HUES6 (cell line): ENCODE measurements around the gene EIF2A.
A peak's percentile ranks its signal among the peaks of the same experiment; 100 is the strongest.
"Not testable (repeated sequence)": the region's sequence is repeated elsewhere in the genome, so short reads cannot be mapped to it uniquely, and the experiment has no call there.

Experiments
- H3K27ac ChIP-seq: 2 replicates; pipeline ENCODE4 v1.7.0; 2013; ENCODE audit warnings: low read depth, mild to moderate bottlenecking, low read length, inconsistent platforms
- H3K27me3 ChIP-seq: 2 replicates; pipeline ENCODE4 v1.6.1; 2013; ENCODE audit warnings: low read length; ENCODE audit not compliant: control insufficient read depth, insufficient read depth
- H3K36me3 ChIP-seq: 2 replicates; pipeline ENCODE4 v1.6.1; 2013; ENCODE audit warnings: low read length; ENCODE audit not compliant: control insufficient read depth, insufficient read depth
- H3K4me1 ChIP-seq: 2 replicates; pipeline ENCODE4 v1.6.1; 2013; ENCODE audit warnings: low read length; ENCODE audit not compliant: control insufficient read depth, insufficient read depth
- H3K4me3 ChIP-seq: 2 replicates; pipeline ENCODE4 v1.5.1; 2013; ENCODE audit warnings: low read depth, low read length
- H3K9ac ChIP-seq: one replicate; pipeline ENCODE4 v1.6.1; 2013; ENCODE audit warnings: mild to moderate bottlenecking, low read length
- H3K9me3 ChIP-seq: 2 replicates; pipeline ENCODE4 v1.6.1; 2013; ENCODE audit warnings: low read depth, low read length; ENCODE audit not compliant: control insufficient read depth, insufficient read depth

The EIF2A gene

DNA sequence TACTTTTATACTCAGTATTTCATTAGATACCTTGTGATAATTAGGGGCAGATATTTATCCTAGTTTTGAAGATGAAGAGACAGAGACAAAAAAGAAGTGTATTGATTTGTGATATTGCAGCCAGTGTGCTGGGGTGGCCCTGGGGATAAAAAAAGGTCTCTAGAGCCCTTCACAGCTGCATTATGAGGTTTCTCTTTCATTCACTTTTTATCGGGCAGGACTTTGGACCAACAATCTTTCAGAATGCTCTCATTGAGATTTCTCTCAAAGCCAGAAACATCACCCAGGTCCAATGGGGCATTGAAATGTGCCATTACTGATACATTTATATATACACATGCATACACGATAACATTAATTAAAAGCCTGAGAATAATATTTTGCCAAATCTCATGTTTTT lies 36.0 kb downstream of the EIF2A start:
- no peak overlapping the region for H3K4me3 ChIP-seq
- no peak overlapping the region for H3K9ac ChIP-seq
- H3K36me3 ChIP-seq, result peaks cover 68% of the 10 kb centered on the region
- no peaks in the 10 kb centered on the region for H3K9me3 ChIP-seq
- H3K27me3 ChIP-seq, result no peaks in the 10 kb centered on the region
- no peaks in the 10 kb centered on the region for H3K4me1 ChIP-seq
- no peak overlapping the region for H3K27ac ChIP-seq

DNA sequence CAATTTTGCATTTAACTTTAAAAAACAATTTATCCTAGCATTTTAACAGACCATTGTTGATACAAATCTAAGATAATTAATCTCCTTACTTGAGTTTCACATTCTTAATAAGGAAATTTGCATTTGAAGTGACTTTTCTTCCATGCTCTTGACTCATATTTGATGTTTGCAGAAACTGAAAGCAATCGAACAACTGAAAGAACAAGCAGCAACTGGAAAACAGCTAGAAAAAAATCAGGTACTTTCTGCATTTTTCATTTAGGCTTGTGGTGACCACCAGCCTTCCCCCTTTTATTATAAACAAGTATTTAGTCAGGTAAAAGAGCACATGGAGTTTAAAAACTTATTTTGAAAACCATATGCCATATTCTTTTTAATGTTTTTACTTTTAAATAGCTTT lies 36.4 kb downstream of the EIF2A start:
- no peak overlapping the region for H3K27ac ChIP-seq
- H3K4me3 ChIP-seq, result no peak overlapping the region
- H3K4me1 ChIP-seq, result no peaks in the 10 kb centered on the region
- H3K9me3 ChIP-seq, result no peaks in the 10 kb centered on the region
- H3K9ac ChIP-seq, result no peak overlapping the region
- H3K27me3 ChIP-seq, result no peaks in the 10 kb centered on the region
- H3K36me3 ChIP-seq, result peaks cover 66% of the 10 kb centered on the region

DNA sequence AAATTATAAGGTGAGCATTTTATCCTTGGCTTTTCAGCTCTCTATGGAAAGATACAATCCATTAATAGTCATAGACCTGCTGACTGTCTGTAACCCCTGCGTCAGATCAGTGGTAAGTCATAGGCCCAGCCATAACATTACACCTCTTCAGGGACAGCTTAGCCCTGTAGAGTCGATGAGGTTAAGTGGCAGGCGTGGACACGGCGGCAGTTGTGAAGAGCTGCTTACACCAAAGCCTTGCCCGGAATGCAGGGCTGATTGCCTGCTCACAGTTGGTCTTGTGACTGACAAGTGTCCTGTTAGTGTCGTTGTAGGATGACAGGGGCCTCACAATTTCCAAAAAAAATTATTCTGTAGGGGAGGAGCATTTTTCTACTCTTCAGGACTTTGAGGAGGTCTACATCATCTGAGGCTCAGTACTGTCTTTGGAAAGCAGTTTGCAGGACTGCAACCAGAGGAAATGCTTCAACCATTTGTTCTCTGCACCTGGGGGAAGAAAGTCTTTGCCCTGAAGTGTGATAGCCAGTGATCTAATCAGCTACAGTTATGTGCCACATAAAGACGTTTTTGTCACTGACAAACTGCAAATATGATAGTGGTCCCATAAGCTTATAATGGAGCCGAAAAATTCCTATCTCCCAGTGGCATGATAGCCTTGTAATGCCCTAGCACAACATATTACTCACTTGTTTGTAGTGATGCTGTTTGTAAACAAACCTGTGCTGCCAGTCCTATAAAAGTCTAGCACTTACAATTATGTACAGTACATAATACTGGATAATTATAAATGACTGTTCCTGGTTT lies 41.6 kb downstream of the EIF2A start:
- H3K9me3 ChIP-seq, result no peaks in the 10 kb centered on the region
- no peaks in the 10 kb centered on the region for H3K4me1 ChIP-seq
- no peak overlapping the region for H3K27ac ChIP-seq
- H3K4me3 ChIP-seq, result no peak overlapping the region
- H3K36me3 ChIP-seq, result peaks cover 32% of the 10 kb centered on the region
- no peak overlapping the region for H3K9ac ChIP-seq
- no peaks in the 10 kb centered on the region for H3K27me3 ChIP-seq

GRCh38 chr3:150589759-150590158 lies 43.2 kb downstream of the EIF2A start:
- Histone ChIP-seq H3K27me3 (no peaks in the 10 kb centered on the region), H3K27ac (no peak overlapping the region), H3K4me3 (no peak overlapping the region), H3K9ac (no peak overlapping the region), H3K9me3 (no peaks in the 10 kb centered on the region), H3K4me1 (no peaks in the 10 kb centered on the region), H3K36me3 (peaks cover 18% of the 10 kb centered on the region)

- Histone ChIP-seq H3K9me3 (no peaks in the 10 kb centered on the region), H3K27ac (no peak overlapping the region), H3K4me1 (peaks cover 8% of the 10 kb centered on the region), H3K9ac (no peak overlapping the region), H3K27me3 (no peaks in the 10 kb centered on the region), H3K36me3 (no peaks in the 10 kb centered on the region), H3K4me3 (no peak overlapping the region)
These were observed 47.6 kb downstream of the EIF2A start for GRCh38 chr3:150594150-150594549.

GRCh38 chr3:150597646-150598045 lies 51.1 kb downstream of the EIF2A start:
- no peak overlapping the region for H3K4me3 ChIP-seq
- H3K9ac ChIP-seq, result no peak overlapping the region
- H3K9me3 ChIP-seq, result no peaks in the 10 kb centered on the region
- H3K27ac ChIP-seq, result no peak overlapping the region
- H3K4me1 ChIP-seq, result peaks cover 30% of the 10 kb centered on the region
- no peaks in the 10 kb centered on the region for H3K36me3 ChIP-seq
- H3K27me3 ChIP-seq, result no peaks in the 10 kb centered on the region

GRCh38 chr3:150599611-150600297 lies 53.2 kb downstream of the EIF2A start:
- H3K27me3 ChIP-seq, result no peaks in the 10 kb centered on the region
- peaks cover 30% of the 10 kb centered on the region for H3K4me1 ChIP-seq
- no peaks in the 10 kb centered on the region for H3K36me3 ChIP-seq
- H3K27ac ChIP-seq, result peak overlapping the region; percentile 87
- peak overlapping the region; percentile 14; the same call in 1 of the 2 replicates for H3K4me3 ChIP-seq
- peak overlapping the region; percentile 63 for H3K9ac ChIP-seq
- no peaks in the 10 kb centered on the region for H3K9me3 ChIP-seq

DNA sequence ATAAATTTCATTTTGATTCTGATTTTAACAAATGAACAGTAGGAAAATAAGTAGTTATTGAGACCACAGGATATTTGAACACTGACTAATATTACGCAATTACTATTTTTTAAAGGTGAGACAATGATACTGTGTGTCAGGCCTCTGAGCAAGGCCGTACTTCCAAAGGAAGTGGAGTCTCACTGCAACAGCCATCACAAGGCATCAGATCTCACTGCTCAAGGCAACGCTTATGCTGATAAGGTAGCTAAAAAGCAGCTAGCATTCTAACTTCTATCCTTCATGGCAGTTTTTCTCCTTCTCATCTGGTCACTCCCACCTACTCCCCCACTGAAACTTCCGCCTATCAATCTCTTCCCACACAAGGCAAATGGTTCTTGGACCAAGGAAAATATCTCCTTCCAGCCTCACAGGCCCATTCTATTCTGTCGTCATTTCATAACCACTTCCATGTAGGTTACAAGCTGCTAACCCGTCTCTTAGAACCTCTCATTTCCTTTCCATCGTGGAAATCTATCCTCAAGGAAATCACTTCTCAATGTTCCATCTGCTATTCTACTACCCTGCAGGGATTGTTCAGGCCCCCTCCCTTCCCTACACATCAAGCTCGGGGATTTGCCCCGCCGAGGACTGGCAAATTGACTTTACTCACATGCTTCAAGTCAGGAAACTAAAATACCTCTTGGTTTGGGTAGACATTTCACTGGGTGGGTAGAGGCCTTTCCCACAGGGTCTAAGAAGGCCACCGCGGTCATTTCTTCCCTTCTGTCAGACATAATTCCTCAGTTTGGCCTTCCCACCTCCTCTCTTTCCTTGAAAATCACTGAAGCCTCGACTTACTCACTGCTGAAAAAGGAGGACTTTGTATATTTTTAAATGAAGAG lies 54.3 kb downstream of the EIF2A start:
- H3K9ac ChIP-seq, H3K27me3 ChIP-seq, H3K36me3 ChIP-seq, H3K9me3 ChIP-seq: not testable (repeated sequence)
- H3K27ac ChIP-seq, result peak overlapping the region; percentile 87; the same call in 1 of the 2 replicates
- H3K4me3 ChIP-seq, result peak overlapping the region; percentile 30
- H3K4me1 ChIP-seq, result peaks cover 36% of the 10 kb centered on the region

DNA sequence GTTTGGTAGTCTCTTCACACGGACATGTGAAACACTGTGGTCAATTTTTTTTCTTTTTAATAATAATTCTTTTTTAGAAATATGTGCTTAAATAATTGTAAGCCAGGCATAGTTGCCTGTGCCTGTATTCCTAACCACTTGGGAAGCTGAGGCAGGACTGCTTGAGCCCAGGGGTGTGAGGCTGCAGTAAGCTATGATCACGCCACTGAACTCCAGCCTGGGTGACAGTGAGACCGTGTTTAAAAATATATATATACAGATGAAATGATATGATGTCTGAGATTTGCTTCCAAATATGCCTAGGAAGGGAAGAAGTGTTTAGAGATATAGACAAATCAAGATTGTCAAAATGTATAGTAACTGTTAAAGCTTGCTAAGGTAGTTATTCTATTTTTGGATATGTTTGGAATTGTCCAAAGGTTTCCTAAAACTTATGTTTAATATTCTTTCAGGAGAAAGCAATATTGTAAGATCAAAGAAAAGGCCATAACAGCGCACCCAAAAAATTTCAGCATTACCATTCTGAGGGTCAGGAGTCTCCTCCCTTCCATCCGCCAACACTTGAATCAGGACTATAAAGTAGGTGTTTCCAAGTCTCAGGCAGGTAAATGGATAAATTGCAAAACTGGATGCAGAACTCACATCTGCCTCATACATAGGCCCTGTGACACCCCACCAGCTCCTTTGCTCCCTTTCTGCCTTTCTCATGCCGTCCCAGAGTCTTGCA lies 56.0 kb downstream of the EIF2A start:
- H3K27me3 ChIP-seq, result no peaks in the 10 kb centered on the region
- H3K4me3 ChIP-seq, result peak overlapping the region; percentile 89
- peaks cover 46% of the 10 kb centered on the region for H3K4me1 ChIP-seq
- H3K9me3 ChIP-seq, result no peaks in the 10 kb centered on the region
- peaks cover 10% of the 10 kb centered on the region for H3K36me3 ChIP-seq
- peak overlapping the region; percentile 87 for H3K9ac ChIP-seq
- H3K27ac ChIP-seq, result peak overlapping the region; percentile 81

DNA sequence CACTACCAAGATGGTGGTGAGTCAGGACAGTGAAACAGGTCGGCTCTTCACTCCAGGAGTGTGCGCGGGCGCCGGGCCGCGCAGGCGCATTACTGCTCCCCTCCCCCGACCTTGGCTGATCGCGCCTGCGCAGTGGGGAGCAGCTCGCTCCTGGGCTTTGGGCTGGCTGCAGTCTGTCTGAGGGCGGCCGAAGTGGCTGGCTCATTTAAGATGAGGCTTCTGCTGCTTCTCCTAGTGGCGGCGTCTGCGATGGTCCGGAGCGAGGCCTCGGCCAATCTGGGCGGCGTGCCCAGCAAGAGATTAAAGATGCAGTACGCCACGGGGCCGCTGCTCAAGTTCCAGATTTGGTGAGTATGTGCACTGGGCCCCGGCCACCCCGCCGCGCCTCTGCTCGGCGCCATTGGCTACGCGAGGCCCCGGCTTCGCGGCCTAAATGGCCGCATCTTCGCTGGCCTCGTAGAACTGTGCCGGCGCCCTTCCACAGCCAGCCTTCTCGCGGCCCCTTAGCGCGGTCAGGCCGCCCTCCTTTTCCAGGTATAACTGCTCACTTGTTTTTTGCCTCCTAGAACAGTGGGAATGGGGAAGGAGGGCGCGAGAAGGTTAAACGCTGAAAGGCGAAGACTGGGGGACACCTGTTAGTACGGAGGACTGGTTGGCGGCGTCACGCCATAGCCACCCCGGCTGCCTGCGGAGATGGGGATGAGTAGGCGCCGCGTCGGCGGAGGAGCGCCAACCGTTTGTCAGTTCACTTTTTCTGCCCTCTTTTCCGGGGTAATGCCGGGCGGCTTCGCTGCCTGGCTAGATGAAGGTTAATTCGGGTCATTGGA lies 56.8 kb downstream of the EIF2A start, which contains the start of gene SELENOT:
Gene SELENOT, plus strand, starts transcription at position 169 of the 827 bp plus-strand sequence. Its CDS starts 42 bp downstream, at position 211.
- Histone ChIP-seq H3K27ac (peak within 1 kb of the TSS; percentile 81), H3K9me3 (no peaks in the 10 kb centered on the region), H3K4me1 (peaks cover 49% of the 10 kb centered on the region)

More for the DNA sequence above, 56.8 kb downstream of the EIF2A start, which contains the start of gene SELENOT:
- Histone ChIP-seq H3K4me3 (peak within 1 kb of the TSS; percentile 89), H3K27me3 (no peaks in the 10 kb centered on the region), H3K9ac (peak within 1 kb of the TSS; percentile 87), H3K36me3 (peaks cover 10% of the 10 kb centered on the region)
